Cardiac muscle cell (in vitro differentiated cells and primary cell): Measurements from ENCODE around the gene GNA15. TPM values are rescaled to one million over a fixed set of nuclear protein-coding genes. Genes with fewer than 3 reads are reported as not detected.

Source experiments
- DNase-seq, 2 donors: peaks; one replicate each; pipeline versions ENCODE4 v3.0.0 to v3.0.0-alpha.2; 2010 to 2017; ENCODE audit warnings: low read depth in 1 of 2, low spot score in 1 of 2
- H3K27ac ChIP-seq: fragments of 200-600 bp; sonication (generic); 2 replicates; pipeline ENCODE4 v1.5.1; 2016
- H3K27me3 ChIP-seq: fragments of 200-600 bp; sonication (generic); 2 replicates; pipeline ENCODE4 v1.6.0; 2016; ENCODE audit warnings: control low read depth
- H3K36me3 ChIP-seq: fragments of 200-600 bp; sonication (generic); 2 replicates; pipeline ENCODE4 v1.5.1; 2016; ENCODE audit warnings: control low read depth
- H3K4me1 ChIP-seq: fragments of 200-600 bp; sonication (generic); 2 replicates; pipeline ENCODE4 v1.8.1; 2017; ENCODE audit warnings: low read depth, mild to moderate bottlenecking, mixed run types
- H3K4me3 ChIP-seq: fragments of 200-600 bp; sonication (generic); 2 replicates; pipeline ENCODE4 v1.5.1; 2016; ENCODE audit warnings: mild to moderate bottlenecking
- H3K9me3 ChIP-seq: fragments of 200-600 bp; sonication (generic); 2 replicates; pipeline ENCODE4 v1.5.1; 2017; ENCODE audit warnings: low read depth, mild to moderate bottlenecking, control low read depth
- polyA plus RNA-seq: library from polyadenylated mRNA; unstranded; fragments of >200 nt; fragmentation: Nextera tagmentation; extraction: Ambion mirVana; gene quantifications from 2 replicates; pipeline ENCODE4 v1.2.1, GENCODE V29; 2016
- total RNA-seq: library from RNA; depleted of rRNA; stranded (reverse); fragments of >200 nt; gene quantifications from 2 replicates; pipeline ENCODE4 v1.2.3, GENCODE V29; 2016
- TF ChIP-seq, protein P1 (sequence below): IDR thresholded peaks from 2 replicates; pipeline ENCODE4 v1.5.1; 2012; ENCODE audit warnings: low read depth, mild to moderate bottlenecking, low read length

The GNA15 gene
- total and polyA plus RNA-seq, 2 experiments from 2014 or later = 0.12 TPM; not detected in 1

DNA sequence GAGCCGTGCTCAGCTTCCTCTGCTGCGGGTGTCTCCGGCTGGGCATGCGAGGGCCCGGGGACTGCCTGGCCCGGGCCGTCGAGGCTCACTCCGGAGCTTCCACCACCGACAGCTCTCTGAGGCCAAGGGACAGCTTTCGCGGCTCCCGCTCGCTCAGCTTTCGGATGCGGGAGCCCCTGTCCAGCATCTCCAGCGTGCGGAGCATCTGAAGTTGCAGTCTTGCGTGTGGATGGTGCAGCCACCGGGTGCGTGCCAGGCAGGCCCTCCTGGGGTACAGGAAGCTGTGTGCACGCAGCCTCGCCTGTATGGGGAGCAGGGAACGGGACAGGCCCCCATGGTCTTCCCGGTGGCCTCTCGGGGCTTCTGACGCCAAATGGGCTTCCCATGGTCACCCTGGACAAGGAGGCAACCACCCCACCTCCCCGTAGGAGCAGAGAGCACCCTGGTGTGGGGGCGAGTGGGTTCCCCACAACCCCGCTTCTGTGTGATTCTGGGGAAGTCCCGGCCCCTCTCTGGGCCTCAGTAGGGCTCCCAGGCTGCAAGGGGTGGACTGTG, 44.0 kb downstream of the GNA15 start:
- H3K27ac ChIP-seq = no peak overlapping the region
- no peaks in the 10 kb centered on the region for H3K9me3 ChIP-seq
- H3K36me3 ChIP-seq = no peaks in the 10 kb centered on the region
- no peaks in the 10 kb centered on the region for H3K27me3 ChIP-seq
- no peaks in the 10 kb centered on the region for H3K4me1 ChIP-seq
- H3K4me3 ChIP-seq = no peak overlapping the region
- TF ChIP-seq, protein P1, sequence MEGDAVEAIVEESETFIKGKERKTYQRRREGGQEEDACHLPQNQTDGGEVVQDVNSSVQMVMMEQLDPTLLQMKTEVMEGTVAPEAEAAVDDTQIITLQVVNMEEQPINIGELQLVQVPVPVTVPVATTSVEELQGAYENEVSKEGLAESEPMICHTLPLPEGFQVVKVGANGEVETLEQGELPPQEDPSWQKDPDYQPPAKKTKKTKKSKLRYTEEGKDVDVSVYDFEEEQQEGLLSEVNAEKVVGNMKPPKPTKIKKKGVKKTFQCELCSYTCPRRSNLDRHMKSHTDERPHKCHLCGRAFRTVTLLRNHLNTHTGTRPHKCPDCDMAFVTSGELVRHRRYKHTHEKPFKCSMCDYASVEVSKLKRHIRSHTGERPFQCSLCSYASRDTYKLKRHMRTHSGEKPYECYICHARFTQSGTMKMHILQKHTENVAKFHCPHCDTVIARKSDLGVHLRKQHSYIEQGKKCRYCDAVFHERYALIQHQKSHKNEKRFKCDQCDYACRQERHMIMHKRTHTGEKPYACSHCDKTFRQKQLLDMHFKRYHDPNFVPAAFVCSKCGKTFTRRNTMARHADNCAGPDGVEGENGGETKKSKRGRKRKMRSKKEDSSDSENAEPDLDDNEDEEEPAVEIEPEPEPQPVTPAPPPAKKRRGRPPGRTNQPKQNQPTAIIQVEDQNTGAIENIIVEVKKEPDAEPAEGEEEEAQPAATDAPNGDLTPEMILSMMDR = no peak
- no peak for DNase-seq

GRCh38 chr19:3183721-3184641, 48.1 kb downstream of the GNA15 start:
- TF ChIP-seq, protein P1 = no peak
- Histone ChIP-seq H3K9me3 (no peaks in the 10 kb centered on the region), H3K27me3 (no peaks in the 10 kb centered on the region), H3K4me1 (peaks cover 9% of the 10 kb centered on the region), H3K4me3 (no peak overlapping the region), H3K36me3 (no peaks in the 10 kb centered on the region), H3K27ac (no peak overlapping the region)
- no peak for DNase-seq

DNA sequence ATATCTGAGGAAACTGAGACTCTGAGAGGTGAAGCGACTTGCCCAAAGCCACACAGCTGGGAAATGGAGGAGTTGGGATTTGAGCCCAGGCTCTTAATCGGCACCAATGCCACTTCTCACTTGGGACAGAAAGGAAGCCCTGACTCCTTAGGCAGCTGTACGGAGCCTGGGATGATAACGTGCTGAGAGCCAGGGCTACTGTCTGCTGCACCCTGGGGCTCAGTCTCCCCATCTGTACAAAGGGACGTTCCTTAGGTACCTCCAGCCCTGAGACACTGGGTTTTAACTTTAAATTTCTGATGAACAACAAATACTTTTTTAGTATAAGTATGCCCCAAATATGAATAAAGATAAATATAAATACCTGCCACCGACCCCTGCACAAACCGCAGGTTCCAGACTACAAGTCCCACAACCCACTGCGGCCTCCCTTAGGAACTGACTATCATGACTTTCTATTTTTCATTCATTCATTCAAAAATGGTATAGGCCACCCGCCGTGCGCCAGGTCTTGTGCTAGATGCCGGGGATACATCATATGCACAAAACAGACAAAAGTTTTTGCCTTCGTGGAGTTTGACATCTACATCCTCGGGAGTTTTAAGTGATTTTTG, 49.1 kb downstream of the GNA15 start:
- DNase-seq = peak; percentile 80 to 82

GRCh38 chr19:3185461-3186159, 49.8 kb downstream of the GNA15 start, which contains the start of gene NCLN:
NCLN (plus strand) TSS chr19:3185930; CDS start chr19:3186031, 101 bp downstream.
- DNase-seq = peak; percentile 96
- H3K27ac ChIP-seq = peak within 1 kb of the TSS; percentile 54

More for the DNA sequence above, 49.1 kb downstream of the GNA15 start:
- Histone ChIP-seq H3K4me3 (peak overlapping the region; percentile 92), H3K4me1 (peaks cover 9% of the 10 kb centered on the region), H3K27ac (no peak overlapping the region), H3K9me3 (no peaks in the 10 kb centered on the region), H3K27me3 (no peaks in the 10 kb centered on the region), H3K36me3 (no peaks in the 10 kb centered on the region)
- TF ChIP-seq, protein P1 = no peak

More at GRCh38 chr19:3185461-3186159, 49.8 kb downstream of the GNA15 start, which contains the start of gene NCLN:
- H3K9me3 ChIP-seq = no peaks in the 10 kb centered on the region
- H3K27me3 ChIP-seq = no peaks in the 10 kb centered on the region
- TF ChIP-seq, protein P1 = no peak
- H3K4me1 ChIP-seq = peaks cover 9% of the 10 kb centered on the region
- H3K4me3 ChIP-seq = peak within 1 kb of the TSS; percentile 92
- no peaks in the 10 kb centered on the region for H3K36me3 ChIP-seq
